ENCODE results near the gene ZNF280B.
"Not testable (repeated sequence)": the region's sequence is repeated elsewhere in the genome, so short reads cannot be mapped to it uniquely, and the experiment has no call there.

Gene ZNF280B

DNA sequence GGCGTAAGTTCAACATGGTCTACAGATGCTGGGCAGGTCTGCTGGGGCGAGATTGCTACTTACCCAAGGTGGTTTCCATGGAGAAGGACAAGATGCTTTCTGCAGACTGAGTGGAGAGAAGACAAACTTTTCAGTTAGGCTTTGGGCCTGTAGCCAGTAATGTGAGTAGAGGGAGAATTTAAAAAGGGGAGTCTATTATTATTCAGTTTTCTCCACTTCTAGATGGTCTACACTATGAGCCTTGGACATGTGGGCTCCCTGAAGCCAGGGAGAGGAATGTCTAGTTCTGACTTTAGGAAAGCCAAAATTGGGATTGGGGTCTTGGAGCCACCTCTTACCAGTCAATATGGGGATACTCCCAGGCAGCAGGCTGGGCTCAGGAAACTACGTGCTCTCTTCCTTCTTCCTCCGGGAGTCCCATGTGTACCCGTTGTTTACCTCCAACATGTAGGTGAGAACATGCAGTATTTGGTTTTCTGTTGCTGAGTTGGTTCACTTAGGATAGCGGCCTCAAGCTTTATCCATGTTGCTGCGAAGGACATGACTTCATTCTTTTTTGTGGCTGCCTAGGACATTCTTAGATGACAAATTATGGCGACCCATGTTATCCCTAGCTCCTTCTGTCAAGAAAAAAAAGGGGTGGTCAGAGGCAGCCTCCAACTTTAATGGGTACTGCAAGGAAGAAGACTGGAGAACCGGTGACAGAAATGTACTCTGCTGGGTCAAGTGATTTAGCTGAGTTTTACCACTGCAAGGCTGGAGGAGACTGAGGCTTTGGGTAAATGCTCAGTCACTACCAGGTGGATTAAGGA lies 26.3 kb upstream of the ZNF280B start:
- no peak for DNase-seq

DNA sequence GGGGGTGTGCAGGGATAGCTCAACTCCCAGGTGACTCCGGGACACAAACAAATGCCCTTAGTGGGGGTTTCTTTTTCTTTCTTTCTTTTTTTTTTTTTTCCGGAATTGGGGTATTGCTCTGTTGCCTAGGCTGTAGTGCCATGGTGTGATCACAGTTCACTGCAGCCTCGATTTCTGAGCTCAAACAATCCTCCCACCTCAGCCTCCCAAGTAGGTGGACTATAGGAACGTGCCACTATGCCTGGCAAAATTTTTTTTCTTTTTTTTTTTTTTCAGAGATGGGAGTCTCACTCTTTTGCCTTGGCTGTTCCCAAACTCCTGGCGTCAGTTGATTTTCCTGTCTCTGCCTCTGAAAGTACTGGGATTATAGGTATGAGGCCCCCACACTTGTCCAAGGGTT lies 25.3 kb upstream of the ZNF280B start:
- DNase-seq = no peak

DNA sequence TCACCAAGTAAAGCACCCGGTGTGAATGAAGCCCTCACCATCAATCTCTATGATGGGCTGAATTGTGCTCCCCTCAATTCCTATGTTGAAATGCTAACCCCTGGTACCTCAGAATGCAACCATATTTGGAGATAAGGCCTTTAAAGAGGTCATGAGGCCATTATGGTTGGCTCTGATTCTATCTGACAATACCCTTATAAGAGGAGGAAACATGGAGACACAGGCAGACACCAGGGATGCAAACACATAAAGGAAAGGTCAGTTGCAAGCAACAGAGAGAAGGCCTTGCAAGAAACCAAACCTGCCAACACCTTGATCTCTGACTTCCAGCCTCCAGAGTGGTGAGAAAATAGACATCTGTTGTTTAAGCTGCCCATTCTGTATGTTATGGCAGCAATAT lies 24.9 kb upstream of the ZNF280B start:
- DNase-seq = no peak

DNA sequence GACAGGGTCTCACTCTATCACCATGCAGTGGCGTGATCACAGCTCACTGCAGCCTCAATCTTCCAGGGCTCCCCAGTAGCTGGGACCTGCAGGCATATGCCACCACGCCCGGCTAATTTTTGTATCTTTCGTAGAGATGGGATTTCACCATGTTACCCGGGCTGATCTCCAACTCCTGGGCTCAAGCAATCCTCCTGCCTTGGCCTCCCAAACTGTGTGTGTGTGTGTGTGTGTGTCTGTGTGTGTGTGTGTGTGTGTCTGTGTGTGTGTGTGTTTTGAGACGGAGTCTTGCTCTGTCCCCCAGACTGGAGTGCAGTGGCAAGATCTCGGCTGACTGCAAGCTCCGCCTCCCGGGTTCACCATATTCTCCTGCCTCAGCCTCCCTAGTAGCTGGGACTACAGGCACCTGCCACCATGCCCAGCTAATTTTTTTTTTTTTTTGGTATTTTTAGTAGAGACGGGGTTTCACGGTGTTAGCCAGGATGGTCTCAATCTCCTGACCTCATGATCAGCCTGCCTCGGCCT lies 24.1 kb upstream of the ZNF280B start:
- not testable (repeated sequence) for DNase-seq

DNA sequence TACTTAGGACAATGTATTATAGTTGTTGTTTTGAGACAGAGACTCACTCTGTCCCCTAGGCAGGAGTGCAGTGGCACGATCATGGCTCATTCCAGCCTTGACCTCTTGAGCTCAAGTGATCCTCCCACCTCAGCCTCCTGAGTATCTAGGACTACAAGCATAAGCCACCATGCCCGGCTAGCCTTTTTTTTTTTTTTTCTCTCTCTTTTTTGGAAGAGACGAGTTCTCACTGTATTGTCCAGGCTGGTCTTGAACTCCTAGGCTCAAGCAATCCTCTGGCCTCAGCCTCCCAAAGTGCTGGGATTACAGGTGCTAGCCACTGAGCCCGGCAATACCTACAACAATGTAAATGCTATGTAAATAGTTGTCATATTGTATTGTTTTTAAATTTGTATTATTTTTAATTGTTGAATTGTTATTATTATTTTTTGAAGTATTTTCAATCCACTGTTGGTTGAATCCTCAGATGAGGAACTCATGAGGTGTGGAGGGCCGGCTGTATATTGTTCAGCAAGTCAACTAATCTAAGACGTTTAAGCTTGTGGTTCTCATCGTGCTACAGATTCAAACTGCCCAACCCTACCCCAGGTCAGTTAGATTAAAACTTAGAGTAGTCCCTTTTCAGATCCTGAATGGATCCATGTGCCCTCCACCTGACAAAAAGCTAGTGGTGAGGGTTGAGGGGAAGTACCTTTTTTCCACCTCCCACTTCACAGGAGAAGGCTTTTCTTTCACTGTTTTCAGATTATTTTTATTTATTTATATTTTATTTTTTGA lies 23.4 kb upstream of the ZNF280B start:
- DNase-seq = no peak

DNA sequence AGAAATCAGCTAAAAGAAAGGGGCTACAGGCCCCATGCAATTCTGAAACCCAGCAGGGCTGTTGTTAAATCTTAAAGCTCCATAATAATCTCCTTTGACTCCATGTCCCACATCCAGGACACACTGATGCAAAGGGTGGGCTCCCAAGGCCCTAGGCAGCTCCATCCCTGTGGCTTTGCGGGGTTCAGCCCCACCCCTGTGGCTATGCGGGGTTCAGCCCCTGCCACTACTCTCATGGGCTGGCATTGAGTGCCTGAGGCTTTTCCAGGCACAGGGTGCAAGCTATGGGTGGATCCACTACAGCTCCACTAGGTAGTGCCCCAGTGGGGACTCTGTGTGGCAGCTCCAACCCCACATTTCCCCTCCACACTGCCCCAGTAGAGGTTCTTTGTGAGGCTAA lies 20.2 kb upstream of the ZNF280B start:
- no peak for DNase-seq

DNA sequence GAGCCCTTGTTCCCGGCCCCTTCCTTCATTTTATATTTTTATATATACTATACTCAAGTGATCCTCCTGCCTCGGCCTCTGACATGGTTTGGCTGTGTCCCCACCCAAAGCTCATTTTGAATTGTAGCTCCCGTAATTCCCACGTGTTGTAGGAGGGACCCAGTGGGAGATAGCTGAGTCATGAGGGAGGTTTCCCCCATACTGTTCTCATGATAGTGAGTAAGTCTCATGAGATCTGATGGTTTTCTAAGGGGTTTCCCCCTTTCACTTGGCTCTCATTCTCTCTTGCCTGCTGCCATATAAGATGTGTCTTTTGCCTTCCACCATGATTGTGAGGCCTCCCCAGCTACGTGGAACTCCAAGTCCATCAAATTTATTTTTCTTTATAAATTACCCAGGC lies 18.8 kb upstream of the ZNF280B start:
- no peak for DNase-seq

DNA sequence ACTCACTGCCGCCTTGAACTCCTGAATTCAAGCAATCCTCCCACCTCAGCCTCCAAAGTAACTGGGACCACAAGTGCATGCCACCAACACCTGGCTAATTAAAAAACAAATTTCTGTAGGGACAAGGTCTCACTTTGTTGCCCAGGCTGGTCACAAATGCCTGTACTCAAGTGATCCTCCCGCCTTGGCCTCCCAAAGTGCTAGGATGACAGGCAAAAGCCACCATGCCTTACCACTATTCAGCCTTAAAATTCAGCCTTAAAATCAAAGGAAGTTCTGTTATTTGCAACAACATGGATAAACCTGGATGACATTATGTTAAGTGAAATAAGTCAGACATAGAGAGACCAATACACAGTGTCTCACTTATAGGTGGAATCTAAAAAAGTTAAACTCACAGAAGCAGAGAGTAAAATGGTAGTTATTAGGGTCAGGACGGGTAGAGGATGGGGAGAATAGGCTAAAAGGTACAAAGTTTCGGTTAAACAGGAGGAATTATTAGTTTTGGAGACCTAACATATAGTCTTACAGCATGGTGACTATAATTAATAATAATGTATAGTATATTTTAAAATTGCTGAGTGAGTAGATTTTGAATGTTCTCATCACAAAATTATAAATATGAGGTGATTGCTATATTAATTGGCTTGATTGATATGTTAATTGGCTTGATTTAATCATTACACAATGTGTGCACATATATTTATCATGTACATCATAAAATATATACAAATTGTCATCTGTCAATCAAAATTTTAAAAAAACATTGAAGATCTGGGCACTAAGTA lies 17.8 kb upstream of the ZNF280B start:
- no peak for DNase-seq

DNA sequence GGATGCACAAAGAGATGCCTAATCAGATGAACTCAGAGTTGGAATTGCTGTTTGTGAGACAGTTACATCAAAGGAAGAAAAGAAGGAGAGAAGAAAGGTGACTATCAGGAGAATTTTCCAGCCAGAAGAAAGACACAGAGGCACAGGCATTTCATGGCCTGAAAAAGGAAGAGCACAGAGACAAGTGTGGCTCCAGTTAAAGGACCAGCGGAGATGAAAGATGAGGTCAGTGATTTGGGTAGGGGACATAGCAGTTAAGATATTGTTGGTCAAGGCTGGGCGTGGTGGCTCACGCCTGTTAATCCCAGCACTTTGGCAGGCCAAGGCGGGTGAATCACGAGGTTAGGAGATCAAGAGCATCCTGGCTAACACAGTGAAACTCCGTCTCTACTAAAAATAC lies 15.0 kb upstream of the ZNF280B start:
- no peak for DNase-seq

DNA sequence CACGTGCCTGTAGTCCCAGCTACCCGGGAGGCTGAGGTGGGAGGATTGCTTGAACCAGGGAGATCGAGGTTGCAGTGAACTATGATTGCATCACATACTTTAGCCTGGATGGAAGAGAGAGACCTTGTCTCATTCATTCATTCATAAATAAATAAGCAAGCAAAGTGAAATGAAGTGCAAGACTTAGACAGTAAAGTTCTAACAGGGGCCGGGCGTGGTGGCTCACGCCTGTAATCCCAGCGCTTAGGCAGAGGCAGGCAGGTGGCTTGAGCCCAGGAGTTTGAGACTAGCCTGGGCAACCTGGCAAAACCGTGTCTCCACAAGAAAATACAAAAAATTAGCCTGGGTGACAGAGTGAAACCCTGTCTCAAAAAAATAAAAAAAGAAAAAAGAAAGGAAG lies 13.1 kb upstream of the ZNF280B start:
- no peak for DNase-seq

DNA sequence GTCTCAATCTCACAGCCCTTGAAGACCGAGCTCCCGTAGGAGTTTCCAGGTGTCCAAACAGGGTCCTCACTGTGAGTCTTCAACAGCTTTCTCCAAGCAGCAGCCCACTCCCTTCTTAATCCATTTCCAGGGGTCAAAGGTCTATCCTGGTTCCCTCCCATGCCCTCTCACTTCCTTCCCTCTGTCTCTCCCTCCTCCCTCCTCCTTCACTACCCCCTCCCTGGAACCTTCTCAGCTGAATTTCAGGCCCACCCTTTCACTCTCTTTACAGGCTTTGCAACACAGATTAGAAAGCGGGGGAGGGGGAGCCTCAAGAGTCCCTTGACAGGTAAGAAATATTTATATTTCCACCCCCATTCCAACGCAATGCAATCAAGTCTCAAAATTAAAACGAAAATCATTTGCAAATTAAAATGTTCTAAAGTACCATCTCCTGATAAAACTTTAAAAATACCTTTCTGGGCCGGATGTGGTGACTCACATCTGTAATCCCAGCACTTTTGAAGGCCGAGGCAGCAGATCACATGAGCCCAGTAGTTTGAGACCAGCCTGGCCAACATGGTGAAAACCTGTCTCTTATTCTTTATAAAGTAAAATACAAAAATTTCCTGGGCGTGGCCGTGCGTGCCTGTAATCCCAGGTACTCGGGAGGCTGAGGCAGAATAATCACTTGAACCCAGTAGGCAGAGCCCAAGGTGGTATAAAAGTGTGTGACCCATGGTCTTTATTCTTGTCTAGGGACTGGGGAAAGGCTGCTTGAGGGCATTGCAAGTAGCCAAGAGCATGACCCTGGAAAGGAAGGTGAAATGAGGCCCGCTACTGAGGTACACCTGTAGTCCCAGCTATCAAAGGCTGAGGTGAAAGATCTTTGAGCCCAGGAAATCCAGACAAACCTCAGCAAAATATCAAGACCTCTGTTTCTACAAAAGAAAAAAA lies 12.4 kb upstream of the ZNF280B start:
- DNase-seq = no peak

DNA sequence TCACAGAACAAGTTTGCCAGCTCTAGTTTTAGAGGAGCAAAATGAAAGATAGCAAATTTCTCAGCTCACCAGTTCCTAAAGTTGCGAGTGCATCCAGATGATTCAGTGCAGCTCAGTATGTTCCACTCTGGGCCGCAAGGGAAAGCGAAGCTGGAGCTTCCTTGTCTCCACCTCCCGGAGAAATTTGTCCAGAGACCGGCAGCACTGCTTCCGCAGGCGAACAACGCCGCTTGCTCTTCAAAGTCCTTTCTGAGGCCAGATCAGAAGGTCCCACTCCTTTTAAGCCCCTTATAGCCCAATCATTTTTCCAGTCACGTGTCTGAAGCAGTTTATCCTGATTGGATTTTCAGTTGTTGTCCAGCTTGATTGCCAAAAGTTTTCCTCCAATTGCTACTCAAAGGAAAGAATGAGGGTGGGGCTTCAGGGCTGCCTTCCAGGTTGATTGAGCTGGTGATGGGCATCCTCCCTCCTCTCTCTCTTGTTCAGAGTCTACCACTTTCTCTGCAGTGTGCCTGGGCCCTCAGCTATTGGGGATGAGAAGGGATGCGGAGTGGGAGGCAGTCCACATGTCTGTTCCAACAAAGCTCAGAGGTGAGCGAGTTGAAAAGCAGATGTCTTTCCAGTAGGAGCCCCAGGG lies 11.6 kb upstream of the ZNF280B start, which contains the start of gene ZNF280A:
Gene ZNF280A, minus strand, starts transcription at position 251 of the 637 bp plus-strand sequence. CDS start 4,640 bp downstream, outside the sequence.
- no peak for DNase-seq

DNA sequence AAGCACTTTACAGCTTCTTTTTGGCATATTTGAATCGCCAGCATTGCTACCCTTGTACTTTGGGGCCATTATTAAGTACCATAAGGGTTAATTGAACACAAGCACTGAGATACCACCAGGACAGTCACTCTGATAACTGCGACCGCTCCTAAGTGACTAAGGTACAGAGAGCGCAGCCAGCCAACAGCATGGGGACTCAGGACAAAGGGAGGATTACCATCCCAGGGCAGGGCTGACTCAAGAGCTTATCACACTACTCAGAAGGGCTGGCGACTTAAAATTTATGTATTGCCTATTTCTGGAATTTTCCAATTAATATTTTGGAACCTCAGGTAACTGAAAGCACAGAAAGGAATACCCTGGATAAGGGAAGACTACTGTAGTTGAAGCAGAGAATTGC lies 11.0 kb upstream of the ZNF280B start:
- no peak for DNase-seq

DNA sequence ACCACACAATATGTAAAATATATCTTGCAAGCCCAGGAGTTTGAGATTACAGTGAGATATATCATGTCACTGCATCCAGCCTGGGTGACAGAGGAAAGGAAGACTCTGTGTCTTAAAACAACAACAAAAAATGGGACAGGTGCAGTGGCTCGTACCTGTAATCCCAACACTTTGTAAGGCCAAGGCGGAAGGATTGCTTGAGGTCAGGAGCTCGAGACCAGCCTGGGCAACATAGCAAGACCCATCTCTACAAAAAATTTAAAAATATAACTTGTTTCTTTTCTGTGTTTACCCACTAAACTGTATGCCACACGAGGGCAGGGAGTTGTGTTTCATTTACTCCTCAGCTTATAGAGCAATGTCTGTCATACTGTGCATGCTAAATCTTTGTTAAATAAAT lies 8.4 kb upstream of the ZNF280B start:
- DNase-seq = no peak

DNA sequence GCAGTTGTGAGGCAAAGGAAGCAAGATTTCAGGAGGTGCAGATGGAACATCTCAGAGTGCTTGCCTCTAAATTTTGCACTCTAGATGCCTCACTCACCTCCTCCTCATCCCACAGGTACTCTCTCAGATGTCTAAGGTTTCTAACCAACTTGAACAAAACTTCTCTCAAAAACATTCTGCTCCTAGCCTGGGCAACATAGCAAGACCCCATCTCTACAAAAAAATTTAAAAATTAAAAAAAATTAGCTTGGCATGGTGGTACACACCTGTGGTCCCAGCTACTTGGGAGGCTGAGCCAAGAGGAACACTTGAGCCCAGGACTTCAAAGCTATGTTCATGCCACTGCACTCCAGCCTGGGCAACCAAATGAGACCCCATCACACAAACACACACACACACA lies 7.3 kb upstream of the ZNF280B start:
- no peak for DNase-seq

DNA sequence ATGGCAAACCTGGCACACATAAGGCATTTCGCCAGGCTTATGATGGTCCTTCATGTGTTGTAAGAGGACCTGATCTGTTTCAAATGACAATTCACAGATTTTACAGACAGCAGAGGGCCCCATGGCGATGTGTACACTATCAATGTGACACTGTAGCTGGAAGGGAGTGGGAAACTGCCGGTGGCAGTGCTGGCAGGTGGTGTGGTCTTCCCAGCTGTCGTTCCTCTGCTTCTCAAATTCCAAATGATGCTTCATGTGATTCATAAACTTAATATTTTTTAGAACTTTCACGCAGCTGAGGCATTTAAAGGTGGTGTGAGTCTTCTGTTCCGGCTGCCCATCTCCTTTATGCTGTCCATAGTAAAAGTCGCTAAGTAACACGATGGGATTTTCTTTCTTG lies 5.9 kb upstream of the ZNF280B start:
- not testable (repeated sequence) for DNase-seq

DNA sequence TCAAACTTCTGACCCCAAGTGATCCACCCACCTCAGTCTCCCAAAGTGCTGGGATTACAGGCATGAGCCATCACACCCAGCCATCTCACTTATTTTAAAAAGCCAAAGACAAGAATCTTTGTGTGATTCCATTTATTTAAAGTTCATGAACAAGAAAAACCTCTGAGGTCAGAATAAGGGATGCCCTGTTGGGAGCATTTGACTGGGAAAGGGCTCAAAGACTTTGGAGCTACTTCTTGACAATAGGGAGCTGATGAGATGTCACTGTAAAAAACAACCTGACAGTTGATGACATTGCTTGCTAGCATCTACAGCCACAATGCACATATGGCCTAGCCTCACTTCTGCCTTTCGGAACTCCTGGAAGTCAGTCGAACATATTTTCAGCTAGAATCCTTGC lies 5.1 kb upstream of the ZNF280B start:
- no peak for DNase-seq

DNA sequence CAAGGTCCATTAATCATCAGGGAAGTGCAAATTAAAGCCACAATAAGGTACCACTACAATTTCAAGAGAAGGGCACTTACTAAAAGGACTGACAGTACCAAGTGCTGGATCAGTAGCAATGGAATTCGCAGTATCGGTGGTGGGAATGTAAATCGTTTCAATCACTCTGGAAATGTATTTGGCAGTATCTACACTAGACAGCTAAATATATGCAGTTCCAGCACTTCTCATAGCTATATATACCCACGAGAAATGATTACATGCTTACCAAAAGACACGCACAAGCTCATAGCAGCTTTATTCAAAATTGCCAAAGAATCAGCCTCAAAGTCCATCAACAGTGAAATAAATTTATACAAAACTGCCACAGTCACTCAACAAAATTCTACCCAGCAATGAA lies 4.4 kb upstream of the ZNF280B start:
- DNase-seq = no peak

DNA sequence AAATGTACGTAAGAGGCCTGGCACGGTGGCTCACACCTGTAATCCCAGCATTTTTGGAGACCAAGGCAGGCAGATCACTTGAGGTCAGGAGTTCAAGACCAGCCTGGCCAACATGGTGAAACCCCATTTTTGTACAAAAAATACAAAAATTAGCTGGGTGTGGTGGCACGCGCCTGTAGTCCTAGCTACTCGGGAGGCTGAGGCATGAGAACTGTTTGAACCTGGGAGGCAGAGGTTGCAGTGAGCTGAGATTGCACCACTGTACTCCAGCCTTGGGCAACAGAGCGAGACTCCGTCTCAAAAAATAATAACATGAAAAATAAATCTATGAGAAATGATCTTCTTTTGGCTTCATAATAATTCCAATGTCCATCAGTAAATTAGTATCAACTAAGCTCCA lies 2.3 kb upstream of the ZNF280B start:
- not testable (repeated sequence) for DNase-seq

DNA sequence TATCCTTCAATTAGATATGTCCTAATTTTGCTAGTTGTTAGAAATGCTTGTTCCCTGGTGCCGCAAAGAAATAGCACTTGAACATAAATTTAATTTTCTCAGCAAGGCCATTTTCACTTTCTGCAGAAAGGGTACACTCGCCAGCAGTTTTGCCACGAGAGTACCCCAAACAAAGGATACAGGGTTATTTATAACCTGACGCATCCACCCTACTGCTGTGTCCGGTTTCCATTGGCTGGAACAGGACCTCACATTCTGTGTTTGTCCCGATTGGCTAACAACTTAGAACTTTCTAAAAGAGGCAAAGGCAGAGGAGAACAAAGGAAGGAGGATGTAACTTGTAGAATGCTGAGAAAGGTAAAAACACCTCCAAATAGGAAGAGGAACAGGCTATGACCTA lies 1.4 kb upstream of the ZNF280B start:
- DNase-seq = not testable (repeated sequence)

DNA sequence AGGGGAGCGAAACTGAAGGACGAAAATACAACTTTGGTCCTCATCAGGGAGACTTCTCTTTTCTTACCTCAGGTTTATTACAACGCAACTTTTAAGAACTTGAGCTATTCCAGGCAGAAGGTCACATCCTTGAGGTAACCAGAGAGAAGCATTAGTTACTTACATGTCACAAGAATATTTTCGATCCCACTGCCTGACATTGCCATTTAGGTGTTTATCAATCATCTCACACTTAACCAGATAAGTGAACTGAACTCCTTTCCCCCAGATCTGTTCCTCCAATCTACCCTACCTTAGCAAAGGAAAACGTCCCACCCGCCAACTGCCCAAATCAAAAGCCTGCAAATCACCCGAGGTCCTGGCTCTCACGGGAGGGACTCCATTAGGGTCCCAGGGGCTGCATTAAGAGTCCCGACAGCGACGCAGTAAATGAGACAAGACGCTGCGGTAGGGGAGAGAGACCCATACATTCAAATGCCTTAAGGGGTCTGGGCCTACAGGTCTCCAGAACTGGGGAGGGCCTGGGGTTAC lies 734 bp downstream of the ZNF280B start:
- no peak for DNase-seq
